Cerebellar cortex (tissue), 1 donor: ENCODE results near the gene LAMP5.
A peak's percentile ranks its signal among the peaks of the same experiment; 100 is the strongest.

Source experiments
- DNase-seq: peaks from one replicate; pipeline ENCODE4 v3.0.0-alpha.2; 2015; ENCODE audit warnings: low spot score

The LAMP5 gene

DNA sequence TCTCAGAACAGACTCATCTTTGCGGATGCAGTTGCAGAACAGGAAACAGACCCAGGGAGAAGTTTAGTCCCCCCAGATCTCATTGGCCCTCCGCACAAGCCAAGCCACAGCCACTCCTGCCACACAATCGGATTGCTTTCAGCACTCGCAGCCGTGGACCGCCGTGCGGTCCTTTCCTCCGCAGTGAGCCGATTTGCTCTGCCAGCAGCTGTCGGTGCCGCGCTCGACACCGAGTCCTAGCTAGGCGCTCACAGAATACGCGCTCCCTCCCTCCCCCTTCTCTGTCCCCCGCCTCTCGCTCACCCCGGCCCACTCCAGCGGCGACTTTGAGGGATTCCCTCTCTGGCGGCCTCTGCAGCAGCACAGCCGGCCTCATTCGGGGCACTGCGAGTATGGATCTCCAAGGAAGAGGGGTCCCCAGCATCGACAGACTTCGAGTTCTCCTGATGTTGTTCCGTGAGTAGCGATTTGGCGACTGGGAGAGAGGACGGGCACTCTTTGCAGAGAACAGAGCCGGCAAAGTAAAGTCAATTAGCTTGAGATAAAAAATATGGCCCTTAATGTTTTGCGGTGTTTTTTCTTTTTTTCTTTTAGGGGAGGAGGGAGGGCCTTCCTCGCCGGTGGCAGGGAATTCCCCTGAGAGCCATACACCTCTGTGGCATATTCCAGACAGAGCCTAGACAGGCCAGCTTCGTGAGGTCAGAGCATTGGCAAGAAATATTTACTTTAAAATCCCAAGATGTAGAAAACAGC lies at the start of gene LAMP5:
Gene LAMP5 (plus strand): TSS at position 130 of the 753 bp plus-strand sequence. CDS start 263 bp downstream, at position 393.
- DNase-seq, result peak; percentile 13

DNA sequence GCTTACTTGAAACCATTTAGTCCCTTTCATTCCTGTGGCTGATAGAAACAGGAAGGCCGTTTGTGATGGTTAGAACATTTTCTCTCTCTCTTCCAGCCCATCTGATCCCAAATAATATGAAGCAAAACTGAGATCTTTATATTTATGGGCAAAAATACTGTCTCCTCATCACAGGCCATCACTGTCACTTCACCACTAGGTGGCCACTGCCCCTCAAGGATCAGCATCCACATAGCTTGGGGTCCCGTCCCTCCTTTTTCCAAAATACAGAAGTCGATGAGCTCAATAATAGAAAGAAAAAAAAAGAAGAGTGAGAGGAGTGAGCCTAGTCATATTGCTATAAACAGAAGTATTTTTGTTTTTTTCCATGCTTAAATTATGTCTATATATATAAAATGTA lies 46.4 kb upstream of the LAMP5 start:
- no peak for DNase-seq

DNA sequence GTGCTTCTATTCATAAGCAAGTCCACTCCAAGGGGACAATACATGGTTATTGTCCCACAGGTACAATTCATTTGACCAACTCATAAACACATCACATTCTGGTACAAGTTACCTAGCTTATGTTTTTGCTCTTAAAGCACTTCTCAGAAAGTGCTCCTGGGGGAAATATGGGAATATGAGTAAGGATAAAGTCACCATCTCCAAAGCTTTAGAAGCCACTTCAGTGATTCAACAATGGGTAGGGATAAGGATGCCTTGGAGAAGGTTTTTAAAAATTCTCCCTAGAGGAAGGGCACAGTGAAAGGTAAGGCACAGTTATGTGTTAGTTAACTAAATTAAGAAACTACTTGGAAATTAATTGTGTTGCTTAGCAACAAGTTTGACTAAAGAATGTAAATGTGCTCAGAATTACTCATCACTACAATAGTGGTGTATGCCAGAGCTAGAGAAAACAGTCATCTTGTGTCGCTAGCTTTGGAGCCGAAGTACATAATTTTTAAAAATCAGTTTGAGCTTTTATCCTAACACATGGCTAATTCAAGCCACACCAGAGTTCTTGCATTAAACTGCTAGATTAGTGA lies 39.5 kb upstream of the LAMP5 start:
- DNase-seq, result no peak

- DNase-seq, result no peak
These were observed 38.9 kb upstream of the LAMP5 start for GRCh38 chr20:9475456-9475855.

DNA sequence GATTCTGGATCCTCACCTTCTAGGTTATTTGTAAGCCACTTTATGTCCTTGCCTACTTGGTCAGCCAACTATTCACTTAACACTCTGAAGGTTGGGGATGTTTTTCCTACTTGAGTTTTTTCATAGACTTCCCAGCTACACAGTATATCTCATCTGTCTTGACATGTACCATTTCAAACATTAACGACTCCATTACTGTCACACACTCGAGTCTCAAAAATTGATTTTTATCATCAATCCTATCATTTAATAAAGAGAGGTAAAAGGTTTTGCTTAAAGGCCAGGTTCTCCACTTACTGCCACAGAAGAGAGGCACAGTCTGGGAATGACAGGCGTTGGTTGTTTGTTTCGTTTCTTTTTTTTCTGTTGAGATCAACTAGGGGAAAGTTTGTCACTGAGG lies 38.2 kb upstream of the LAMP5 start:
- DNase-seq, result no peak

- no peak for DNase-seq
These were observed 37.8 kb upstream of the LAMP5 start for GRCh38 chr20:9476637-9477036.

GRCh38 chr20:9478771-9479170 lies 35.6 kb upstream of the LAMP5 start:
- DNase-seq, result no peak

- no peak for DNase-seq
These were observed 34.3 kb upstream of the LAMP5 start for GRCh38 chr20:9480066-9480465.

DNA sequence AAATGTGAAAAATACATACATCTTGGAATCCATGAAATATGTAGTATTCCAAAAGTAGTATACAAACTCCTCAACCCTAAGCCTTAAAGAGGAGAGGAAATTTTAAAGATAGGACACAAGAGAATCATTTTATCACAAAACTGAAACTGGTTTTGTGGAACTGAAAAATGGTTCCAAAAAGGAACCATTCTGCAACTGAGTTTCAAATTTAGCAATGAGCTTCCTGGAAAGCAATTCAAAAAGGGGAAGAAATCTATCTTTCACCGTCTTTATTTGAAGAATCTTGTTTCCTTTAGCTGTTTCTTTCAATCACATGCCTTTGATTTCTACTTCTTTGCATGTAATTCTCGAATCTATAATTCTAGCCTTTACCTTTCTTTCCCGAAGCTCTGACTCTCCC lies 32.2 kb upstream of the LAMP5 start:
- no peak for DNase-seq

- DNase-seq, result no peak
These were observed 31.3 kb upstream of the LAMP5 start for GRCh38 chr20:9483131-9483530.

DNA sequence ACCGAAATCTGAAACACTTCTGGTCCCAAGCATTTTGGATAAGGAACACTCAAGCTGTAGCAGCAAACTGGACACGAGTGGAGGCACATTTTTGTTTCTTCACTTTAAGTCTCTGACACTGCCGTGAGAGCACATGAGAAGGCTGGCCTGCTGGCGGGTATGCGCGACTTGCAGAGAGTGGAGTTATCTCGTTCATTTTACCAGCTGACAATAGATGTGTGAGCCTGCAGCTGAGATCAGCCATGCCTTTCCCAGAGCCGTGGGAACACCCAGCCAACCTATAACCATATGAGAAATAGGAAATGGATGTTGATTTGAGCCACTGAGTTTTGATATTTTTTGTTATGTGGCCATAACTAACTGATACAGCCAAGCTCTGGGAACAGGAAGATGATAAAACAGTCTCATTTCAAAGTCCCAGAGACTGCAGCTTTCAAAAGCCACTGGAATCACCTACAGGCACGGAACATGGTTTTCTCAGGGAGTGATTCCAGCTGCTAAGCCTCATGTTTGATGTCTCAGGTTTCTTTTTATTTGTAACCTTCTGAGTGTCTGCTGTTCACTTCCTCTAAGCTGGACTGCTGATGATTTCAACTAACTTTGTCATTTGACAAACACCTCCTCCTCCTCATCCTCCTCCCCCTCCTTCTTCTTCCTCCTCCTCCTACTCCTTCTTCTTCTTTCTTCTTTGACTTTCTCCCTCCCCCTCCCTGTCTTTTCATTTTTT lies 28.6 kb upstream of the LAMP5 start:
- no peak for DNase-seq

GRCh38 chr20:9487231-9487630 lies 27.2 kb upstream of the LAMP5 start:
- no peak for DNase-seq

- DNase-seq, result peak; percentile 26
These were observed 26.3 kb upstream of the LAMP5 start for GRCh38 chr20:9488063-9488462.

GRCh38 chr20:9490161-9490560 lies 24.2 kb upstream of the LAMP5 start:
- no peak for DNase-seq

- DNase-seq, result no peak
These were observed 23.8 kb upstream of the LAMP5 start for GRCh38 chr20:9490631-9491030.

- DNase-seq, result no peak
These were observed 23.1 kb upstream of the LAMP5 start for GRCh38 chr20:9491324-9491723.

DNA sequence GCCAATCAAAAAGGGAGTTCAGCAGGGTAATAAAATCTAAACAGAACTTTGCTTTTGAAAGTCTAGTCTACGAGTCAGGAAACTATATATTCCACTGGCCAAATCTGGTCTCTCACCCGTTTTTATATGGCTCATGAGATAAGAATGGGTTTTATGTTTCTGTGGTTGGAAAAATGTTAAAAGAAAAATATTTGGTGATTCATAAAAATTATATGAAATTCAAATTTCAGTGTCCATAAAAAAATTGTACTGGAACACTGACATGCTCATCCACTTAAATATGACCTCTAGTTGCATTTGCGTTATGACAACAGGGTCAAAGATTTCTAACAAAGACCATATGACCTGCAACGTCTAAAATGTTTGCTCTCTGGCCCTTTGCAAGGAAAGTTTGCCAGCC lies 22.3 kb upstream of the LAMP5 start:
- DNase-seq, result no peak

- DNase-seq, result no peak
These were observed 20.6 kb upstream of the LAMP5 start for GRCh38 chr20:9493803-9494202.

DNA sequence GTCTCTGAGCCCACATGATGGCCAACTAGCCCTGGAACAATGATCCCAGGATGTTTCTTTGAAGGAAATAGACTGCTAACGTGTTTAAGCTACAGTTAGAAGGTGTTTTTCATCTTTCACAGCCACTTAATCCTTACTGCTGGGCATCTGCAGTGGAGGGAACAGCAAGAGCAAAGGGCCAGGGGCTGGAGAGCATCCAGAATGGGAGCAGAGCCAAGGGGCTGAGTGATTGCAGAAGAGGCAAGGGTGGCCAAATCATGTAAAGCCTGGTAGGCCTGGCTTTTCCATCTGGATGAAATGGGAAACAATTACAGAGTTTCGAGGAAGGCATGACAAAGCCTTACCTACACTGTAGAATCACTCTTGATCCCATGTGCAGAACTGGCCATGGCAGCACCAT lies 18.7 kb upstream of the LAMP5 start:
- DNase-seq, result no peak

DNA sequence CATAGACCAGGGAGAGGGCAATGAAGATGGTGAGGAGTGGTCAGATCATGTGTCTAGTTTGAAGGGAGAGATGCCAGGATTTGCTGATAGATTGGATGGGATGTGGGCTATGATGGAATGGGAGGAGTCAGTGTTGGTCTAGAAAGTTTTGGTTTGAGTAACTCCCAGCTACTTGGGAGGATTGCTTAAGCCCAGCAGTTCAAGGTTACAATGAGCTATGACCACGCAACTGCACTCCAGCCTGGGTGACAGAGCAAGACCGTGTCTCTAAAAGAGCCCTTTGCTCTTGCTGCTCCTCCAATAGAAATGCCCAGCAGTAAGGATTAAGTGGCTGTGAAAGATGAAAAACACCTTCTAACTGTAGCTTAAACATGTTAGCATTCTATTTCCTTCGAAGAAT lies 18.2 kb upstream of the LAMP5 start:
- DNase-seq, result no peak

DNA sequence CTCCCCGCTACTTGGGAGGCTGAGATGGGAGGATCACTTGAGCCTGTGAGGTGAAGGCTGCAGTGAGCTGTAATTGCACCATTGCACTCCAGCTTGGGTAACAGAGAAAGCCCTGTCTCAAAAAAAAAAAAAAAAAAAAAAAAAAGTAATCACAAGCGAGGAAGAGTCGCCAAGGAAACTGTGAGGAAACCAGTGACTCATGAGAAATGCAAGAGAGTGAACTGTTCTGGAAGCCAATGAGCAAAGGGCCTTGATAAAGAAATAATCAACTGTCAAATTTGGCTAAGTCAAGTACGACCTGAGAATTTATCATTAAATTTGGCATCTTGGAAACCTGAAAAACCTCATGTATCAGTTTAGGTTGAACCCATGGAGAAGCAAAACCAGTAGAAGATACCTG lies 16.1 kb upstream of the LAMP5 start:
- DNase-seq, result no peak

DNA sequence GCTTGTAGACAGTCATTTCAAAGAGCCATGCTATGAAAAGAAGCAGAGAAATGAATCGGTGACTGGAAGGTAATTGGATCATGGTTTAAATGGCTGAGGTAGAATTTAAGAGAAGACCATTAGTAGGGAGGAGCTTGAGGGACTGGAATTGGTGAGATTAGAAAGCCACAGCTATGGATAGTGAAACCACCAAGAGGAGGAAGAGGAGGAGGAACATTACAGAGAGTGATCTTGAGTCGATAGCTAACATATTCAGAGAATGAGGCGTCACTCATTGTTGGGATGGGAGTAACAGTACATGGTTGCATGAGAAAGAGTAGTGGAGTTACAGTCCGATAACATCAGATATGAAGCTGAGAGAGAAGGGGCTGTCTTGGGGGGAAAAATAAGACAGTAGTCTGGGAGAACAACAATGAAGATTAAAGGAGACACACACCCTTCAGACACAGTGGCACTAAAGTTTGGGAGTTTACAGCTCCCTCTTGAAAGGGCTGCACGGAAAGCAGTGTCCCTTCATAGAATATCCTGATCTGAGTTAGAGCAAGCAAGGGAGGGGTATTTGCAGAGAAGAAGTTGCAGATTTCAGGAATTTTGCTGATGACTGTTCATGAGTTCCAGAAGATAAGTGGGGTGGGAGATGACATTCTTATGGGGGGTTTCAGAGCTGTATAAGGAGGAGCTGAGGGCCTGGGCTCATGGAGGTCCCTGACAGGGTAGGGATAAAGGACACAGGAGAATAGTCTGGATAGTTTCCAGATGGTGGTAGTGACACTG lies 15.1 kb upstream of the LAMP5 start:
- DNase-seq, result no peak

DNA sequence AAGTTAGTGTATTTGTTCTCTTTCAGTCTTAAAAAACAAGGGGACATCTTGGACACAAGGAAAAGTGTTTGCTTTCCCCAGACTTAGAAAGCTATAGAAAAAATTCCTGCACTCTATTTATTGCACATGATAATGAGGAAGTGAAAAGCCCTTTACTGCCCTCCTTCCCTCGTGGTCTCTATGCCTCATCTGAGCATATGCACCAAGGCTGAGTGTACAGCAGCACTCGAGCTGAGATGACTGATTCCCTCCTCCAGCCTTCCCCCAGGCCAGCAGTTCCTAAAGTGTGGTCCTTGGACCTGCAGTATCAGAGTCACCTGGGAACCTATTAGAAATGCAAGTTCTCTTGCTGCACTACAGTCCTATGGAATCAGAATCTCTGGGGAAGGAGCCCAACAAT lies 14.3 kb upstream of the LAMP5 start:
- no peak for DNase-seq
